Lung (tissue), 12 donors: ENCODE data around the gene CDRT4. TPM values are rescaled to one million over a fixed set of nuclear protein-coding genes. Genes with fewer than 3 reads are reported as not detected.

Source experiments
- ATAC-seq: fragments of 200-7000 bp; cut with Tn5 transposase; one replicate; pipeline ENCODE4 v1.9.1; 2020; ENCODE audit warnings: moderate number of reproducible peaks; ENCODE audit not compliant: insufficient read depth, low FRiP score
- DNase-seq, 3 donors: peaks; one replicate each; pipeline ENCODE4 v3.0.0-alpha.2; 2013 to 2017
- H3K27ac ChIP-seq, 2 donors: one replicate each; pipeline ENCODE4 v1.5.1; 2013; ENCODE audit warnings: mild to moderate bottlenecking in 2 of 2, moderate library complexity in 2 of 2, control low read depth in 1 of 2, inconsistent platforms in 1 of 2, low read depth in 1 of 2, low read length in 1 of 2
- H3K27me3 ChIP-seq, 3 donors: one replicate each; pipeline ENCODE4 v1.5.1; 2013; ENCODE audit warnings: low read length in 2 of 3; ENCODE audit not compliant: control insufficient read depth in 3 of 3, insufficient read depth in 3 of 3
- H3K36me3 ChIP-seq, 4 donors: one replicate each; pipeline ENCODE4 v1.5.1; 2013; ENCODE audit warnings: low read length in 4 of 4, mild to moderate bottlenecking in 1 of 4, moderate library complexity in 1 of 4; ENCODE audit not compliant: control insufficient read depth in 4 of 4, insufficient read depth in 4 of 4
- H3K4me1 ChIP-seq, 5 donors: one replicate each; pipeline ENCODE4 v1.5.1; 2013; ENCODE audit warnings: low read length in 5 of 5, mild to moderate bottlenecking in 2 of 5, moderate library complexity in 1 of 5; ENCODE audit not compliant: control insufficient read depth in 5 of 5, insufficient read depth in 5 of 5
- H3K4me3 ChIP-seq: one replicate; pipeline ENCODE4 v1.5.1; 2013; ENCODE audit warnings: mild to moderate bottlenecking, control low read depth, moderate library complexity
- H3K9ac ChIP-seq, 2 donors: one replicate each; pipeline ENCODE4 v1.5.1; 2013; ENCODE audit warnings: low read length in 2 of 2, control low read depth in 1 of 2; ENCODE audit not compliant: insufficient read depth in 1 of 2
- H3K9me3 ChIP-seq, 4 donors: one replicate each; pipeline ENCODE4 v1.5.1; 2013; ENCODE audit warnings: low read length in 3 of 4, mild to moderate bottlenecking in 1 of 4, moderate library complexity in 1 of 4; ENCODE audit not compliant: control insufficient read depth in 4 of 4, insufficient read depth in 3 of 4
- WGBS, 2 donors: extraction: QIAGEN DNeasy Blood & Tissue Kit; methylation state at CpG; one replicate each; pipeline ENCODE4 v1.1.7; 2013; 5-methylcytosine and 5-hydroxymethylcytosine counted together
- polyA plus RNA-seq, 2 donors: library from polyadenylated mRNA; stranded (reverse); fragments of 200-250 nt; gene quantifications; one replicate each; pipeline ENCODE4 v1.2.1, GENCODE V29; 2013
- total RNA-seq, 2 donors: library from RNA; depleted of rRNA in 1 of 2; stranded (reverse); fragments of >200 nt in 1 of 2; gene quantifications; one replicate each; pipeline ENCODE4 v1.2.1, GENCODE V29; 2014 to 2021
- TF ChIP-seq, protein P1 (sequence below): IDR thresholded peaks from 2 replicates; pipeline ENCODE4 v1.5.1; 2012; ENCODE audit warnings: mild to moderate bottlenecking; ENCODE audit errors: control extremely low read depth, extremely low read depth
- donor health status: control.
- donor health status: control.
- donor health status: Bipolar disorder and iron deficiency.
- donor health status: healthy.
- donor health status: DM: yes; HTN: yes; CAD: no.

CDRT4 gene
- total and polyA plus RNA-seq, 4 donors: 0.48 to 8.7 (median 8.6) TPM

DNA sequence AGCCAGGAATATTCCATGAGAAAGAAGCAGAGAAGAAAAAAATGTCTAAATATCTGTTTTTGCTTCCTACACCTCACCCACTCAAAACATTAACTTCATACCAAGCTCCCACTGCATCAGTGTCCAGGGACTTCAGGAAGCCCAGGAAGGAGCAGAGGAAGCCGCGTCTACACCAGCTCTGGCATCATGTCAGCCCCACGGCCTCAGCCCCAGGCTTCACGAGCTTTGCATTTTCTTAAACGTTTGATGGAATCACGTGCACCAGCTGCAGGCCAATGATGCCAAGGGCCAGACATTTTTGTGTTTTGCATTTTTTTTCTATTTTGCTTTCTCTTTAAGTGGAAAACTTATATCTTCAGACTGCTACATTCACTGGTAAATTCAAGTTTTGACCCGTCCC lies 48.6 kb downstream of the CDRT4 start:
- Histone ChIP-seq H3K9me3 (no peaks in the 10 kb centered on the region), H3K4me3 (no peak overlapping the region), H3K4me1 (peaks cover 0 to under 1% (median 0%) of the 10 kb centered on the region in 5 donors), H3K9ac (no peak overlapping the region), H3K36me3 (no peaks in the 10 kb centered on the region), H3K27me3 (no peaks in the 10 kb centered on the region), H3K27ac (no peak overlapping the region)
- DNase-seq (peak in 1 of 3 donors; percentile 44), ATAC-seq (no peak)
- WGBS, 2 donors: 77 to 85% methylated on average over 7 of the region's 7 CpGs
- TF ChIP-seq, protein P1, sequence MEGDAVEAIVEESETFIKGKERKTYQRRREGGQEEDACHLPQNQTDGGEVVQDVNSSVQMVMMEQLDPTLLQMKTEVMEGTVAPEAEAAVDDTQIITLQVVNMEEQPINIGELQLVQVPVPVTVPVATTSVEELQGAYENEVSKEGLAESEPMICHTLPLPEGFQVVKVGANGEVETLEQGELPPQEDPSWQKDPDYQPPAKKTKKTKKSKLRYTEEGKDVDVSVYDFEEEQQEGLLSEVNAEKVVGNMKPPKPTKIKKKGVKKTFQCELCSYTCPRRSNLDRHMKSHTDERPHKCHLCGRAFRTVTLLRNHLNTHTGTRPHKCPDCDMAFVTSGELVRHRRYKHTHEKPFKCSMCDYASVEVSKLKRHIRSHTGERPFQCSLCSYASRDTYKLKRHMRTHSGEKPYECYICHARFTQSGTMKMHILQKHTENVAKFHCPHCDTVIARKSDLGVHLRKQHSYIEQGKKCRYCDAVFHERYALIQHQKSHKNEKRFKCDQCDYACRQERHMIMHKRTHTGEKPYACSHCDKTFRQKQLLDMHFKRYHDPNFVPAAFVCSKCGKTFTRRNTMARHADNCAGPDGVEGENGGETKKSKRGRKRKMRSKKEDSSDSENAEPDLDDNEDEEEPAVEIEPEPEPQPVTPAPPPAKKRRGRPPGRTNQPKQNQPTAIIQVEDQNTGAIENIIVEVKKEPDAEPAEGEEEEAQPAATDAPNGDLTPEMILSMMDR: no peak

DNA sequence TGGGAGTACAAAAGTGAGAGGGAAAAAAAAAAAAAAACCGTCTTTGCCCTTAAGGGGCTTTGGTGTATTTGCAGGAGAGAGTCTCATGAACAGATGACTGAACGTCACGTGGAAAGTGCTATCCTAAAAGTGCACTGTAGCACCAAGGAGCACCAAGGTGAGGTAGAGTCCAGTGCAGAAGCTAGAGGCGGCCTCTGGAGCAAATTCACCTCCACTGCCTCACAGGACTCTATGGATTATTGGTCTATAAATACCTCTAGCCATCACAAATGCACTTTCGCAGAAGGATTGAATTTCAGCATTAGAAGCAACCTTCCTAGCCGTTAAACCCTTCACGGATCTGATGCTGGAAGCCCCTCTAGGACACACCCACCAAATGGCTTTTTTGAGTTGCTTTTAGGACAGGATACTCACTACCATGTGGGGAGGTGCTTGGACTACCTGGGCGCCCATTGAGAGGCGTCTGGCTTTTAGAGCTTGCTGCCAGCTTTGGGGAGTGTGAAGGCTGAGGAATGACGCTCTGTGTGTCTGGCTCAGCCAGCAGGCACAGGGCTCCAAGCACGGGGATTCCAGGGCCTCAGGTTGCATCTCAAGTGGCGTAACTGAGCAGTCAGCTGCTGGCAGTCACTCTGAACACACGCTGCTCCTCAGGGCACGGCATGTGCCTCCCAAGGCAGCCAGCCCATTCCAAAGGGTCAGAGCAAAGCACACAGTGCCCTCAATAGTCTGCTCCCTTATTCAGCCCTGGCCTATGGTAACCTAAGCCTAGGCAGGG lies 52.7 kb downstream of the CDRT4 start:
- peak; percentile 36 to 71 (median 43) for DNase-seq
- Histone ChIP-seq H3K36me3 (no peaks in the 10 kb centered on the region), H3K9me3 (no peaks in the 10 kb centered on the region), H3K9ac (no peak overlapping the region), H3K4me1 (peaks cover 0 to 14% (median 2%) of the 10 kb centered on the region in 5 donors), H3K27me3 (no peaks in the 10 kb centered on the region), H3K4me3 (no peak overlapping the region), H3K27ac (peak overlapping the region in 1 of 2 donors; percentile 68)
- WGBS, 2 donors: 82 to 89% methylated on average over 14 of the region's 14 CpGs
- TF ChIP-seq, protein P1: no peak
- ATAC-seq: peak; percentile 38

DNA sequence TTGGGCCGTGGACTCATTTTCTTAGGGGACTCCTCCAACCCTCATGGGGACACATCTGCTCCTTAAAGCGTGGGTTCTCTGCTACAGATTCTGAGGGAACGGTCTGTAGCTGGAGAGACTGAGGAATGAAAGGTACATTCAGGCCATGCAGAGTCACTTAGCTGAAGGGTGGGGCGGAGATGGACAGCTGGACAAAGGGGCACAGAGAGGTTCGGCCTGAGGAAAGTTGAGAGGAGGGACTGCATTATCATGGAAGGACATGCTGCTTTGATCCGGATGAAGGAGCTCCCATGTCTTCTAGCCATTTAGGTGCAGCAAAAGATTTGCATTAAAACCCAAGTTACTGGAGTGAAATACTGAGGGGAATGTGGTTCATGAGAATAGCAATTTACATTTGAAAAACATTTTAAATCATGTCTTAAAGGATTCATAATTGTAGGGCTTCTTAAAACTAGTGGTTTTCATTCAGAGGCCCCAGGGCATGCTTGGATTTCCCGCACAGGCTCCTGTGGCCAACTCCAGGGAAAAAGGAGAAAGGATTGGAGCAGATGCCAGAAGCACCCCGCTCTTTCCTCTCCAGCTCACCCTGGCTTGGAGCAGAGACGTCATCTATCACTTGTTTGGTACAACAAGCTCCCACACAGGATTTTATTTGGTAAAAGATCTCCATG lies 54.2 kb downstream of the CDRT4 start:
- no peaks in the 10 kb centered on the region for H3K36me3 ChIP-seq
- H3K27me3 ChIP-seq: no peaks in the 10 kb centered on the region
- H3K9ac ChIP-seq: no peak overlapping the region
- H3K27ac ChIP-seq: no peak overlapping the region
- no peak overlapping the region for H3K4me3 ChIP-seq
- ATAC-seq (no peak), DNase-seq (no peak)
- 94 to 95% methylated on average over 9 of the region's 9 CpGs for WGBS, 2 donors
- TF ChIP-seq, protein P1: no peak
- H3K9me3 ChIP-seq: no peaks in the 10 kb centered on the region
- H3K4me1 ChIP-seq: peaks cover 0 to 19% (median 3%) of the 10 kb centered on the region in 5 donors
